ENCODE measurements around the gene SEC11A.
A peak's percentile ranks its signal among the peaks of the same experiment; 100 is the strongest.
"Not testable (repeated sequence)": the region's sequence is repeated elsewhere in the genome, so short reads cannot be mapped to it uniquely, and the experiment has no call there.

SEC11A gene

GRCh38 chr15:84736375-84736774, 20.4 kb upstream of the SEC11A start:
- H3K4me3 ChIP-seq (ENCODE audit: low read depth, low read length) = no peak overlapping the region
- H2AK5ac ChIP-seq (ENCODE audit: low read length) = no peak overlapping the region
- H3K27ac ChIP-seq (ENCODE audit: low read depth, low read length) = no peak overlapping the region
- no peak for DNase-seq
- no peak overlapping the region for H3K4me2 ChIP-seq (ENCODE audit: low read length)
- H3K14ac ChIP-seq (ENCODE audit: low read length) = no peak overlapping the region
- H3K79me1 ChIP-seq (ENCODE audit: low read length) = peaks cover 3% of the 10 kb centered on the region
- no peak overlapping the region for H2AFZ ChIP-seq (ENCODE audit: insufficient read depth, low read length, poor library complexity)
- H4K8ac ChIP-seq (ENCODE audit: low read depth, low read length) = no peak overlapping the region
- H3K4ac ChIP-seq (ENCODE audit: low read depth, low read length) = no peak overlapping the region
- H3K79me2 ChIP-seq (ENCODE audit: control insufficient read depth, insufficient read depth, low read length, poor library complexity) = no peaks in the 10 kb centered on the region
- H3K18ac ChIP-seq (ENCODE audit: low read length) = no peak overlapping the region
- H3K23ac ChIP-seq (ENCODE audit: low read length) = no peak overlapping the region
- H3K4me1 ChIP-seq (ENCODE audit: control insufficient read depth in 1 of 2, insufficient read depth in 2 of 2, low read length in 2 of 2) = peaks cover 6 to 12% of the 10 kb centered on the region in 2 experiments
- H3K9me3 ChIP-seq (ENCODE audit: insufficient read depth, low read depth, low read length) = peaks cover 2% of the 10 kb centered on the region
- H4K12ac ChIP-seq (ENCODE audit: low read depth, low read length) = no peak overlapping the region
- H3K36me3 ChIP-seq (ENCODE audit: control insufficient read depth in 1 of 2, insufficient read depth in 2 of 2, low read length in 2 of 2) = no peaks in the 10 kb centered on the region
- no peaks in the 10 kb centered on the region for H3K27me3 ChIP-seq (ENCODE audit: insufficient read depth, low read length)
- no peak overlapping the region for H3K9ac ChIP-seq (ENCODE audit: low read length)
- WGBS (ENCODE audit: extremely low coverage, insufficient coverage, insufficient read length) = no CpG with 5 or more reads among the region's 5 CpGs
- H2BK12ac ChIP-seq (ENCODE audit: low read length) = no peak overlapping the region
- no peak overlapping the region for H2BK5ac ChIP-seq (ENCODE audit: low read depth, low read length, poor library complexity)
- no peak overlapping the region for H2BK120ac ChIP-seq (ENCODE audit: insufficient read depth, low read length, poor library complexity)
- H4K91ac ChIP-seq (ENCODE audit: low read depth, low read length) = no peak overlapping the region

DNA sequence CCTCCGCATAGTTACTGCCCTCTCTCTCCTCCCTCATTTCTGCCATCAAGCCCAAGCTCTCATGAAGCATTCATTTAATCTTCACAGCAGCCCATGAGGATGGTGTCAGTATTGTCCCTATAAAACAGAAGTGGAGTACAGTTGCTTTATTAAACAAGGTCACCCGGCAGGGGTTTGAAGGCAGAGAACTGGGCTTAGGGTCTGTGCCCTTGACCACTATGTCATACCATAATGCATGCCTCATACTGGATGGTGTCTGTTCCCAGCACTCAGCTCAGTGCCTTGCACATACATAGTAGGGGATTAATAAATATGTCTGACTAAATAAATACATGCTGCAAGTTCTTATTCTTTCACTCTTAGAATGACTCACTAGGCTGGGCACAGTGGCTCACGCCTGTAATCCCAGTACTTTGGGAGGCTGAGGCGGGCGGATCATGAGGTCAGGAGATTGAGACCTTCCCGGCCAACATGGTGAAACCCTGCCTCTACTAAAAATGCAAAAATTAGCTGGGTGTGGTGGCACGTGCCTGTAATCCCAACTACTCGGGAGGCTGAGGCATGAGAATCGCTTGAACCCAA, 19.6 kb upstream of the SEC11A start:
- H3K79me1 ChIP-seq (ENCODE audit: low read length); H3K23ac ChIP-seq (ENCODE audit: low read length); H3K4ac ChIP-seq (ENCODE audit: low read depth, low read length); H4K91ac ChIP-seq (ENCODE audit: low read depth, low read length); H3K36me3 ChIP-seq (ENCODE audit: control insufficient read depth in 1 of 2, insufficient read depth in 2 of 2, low read length in 2 of 2); H3K18ac ChIP-seq (ENCODE audit: low read length); H3K9ac ChIP-seq (ENCODE audit: low read length); H2BK12ac ChIP-seq (ENCODE audit: low read length); H4K8ac ChIP-seq (ENCODE audit: low read depth, low read length); H3K79me2 ChIP-seq (ENCODE audit: control insufficient read depth, insufficient read depth, low read length, poor library complexity); H3K14ac ChIP-seq (ENCODE audit: low read length); H2AFZ ChIP-seq (ENCODE audit: insufficient read depth, low read length, poor library complexity); H4K12ac ChIP-seq (ENCODE audit: low read depth, low read length); H2AK5ac ChIP-seq (ENCODE audit: low read length); H3K27me3 ChIP-seq (ENCODE audit: insufficient read depth, low read length); H2BK120ac ChIP-seq (ENCODE audit: insufficient read depth, low read length, poor library complexity); H2BK5ac ChIP-seq (ENCODE audit: low read depth, low read length, poor library complexity); H3K4me3 ChIP-seq (ENCODE audit: low read depth, low read length); H3K9me3 ChIP-seq (ENCODE audit: insufficient read depth, low read depth, low read length): not testable (repeated sequence)
- DNase-seq = peak in 1 of 2 donors; percentile 16
- peak overlapping the region; percentile 60 for H3K4me2 ChIP-seq (ENCODE audit: low read length)
- H3K27ac ChIP-seq (ENCODE audit: low read depth, low read length) = peak overlapping the region; percentile 42
- H3K4me1 ChIP-seq (ENCODE audit: control insufficient read depth in 1 of 2, insufficient read depth in 2 of 2, low read length in 2 of 2) = peaks cover 6 to 12% of the 10 kb centered on the region in 2 experiments
- no CpG with 5 or more reads among the region's 9 CpGs for WGBS (ENCODE audit: extremely low coverage, insufficient coverage, insufficient read length)

DNA sequence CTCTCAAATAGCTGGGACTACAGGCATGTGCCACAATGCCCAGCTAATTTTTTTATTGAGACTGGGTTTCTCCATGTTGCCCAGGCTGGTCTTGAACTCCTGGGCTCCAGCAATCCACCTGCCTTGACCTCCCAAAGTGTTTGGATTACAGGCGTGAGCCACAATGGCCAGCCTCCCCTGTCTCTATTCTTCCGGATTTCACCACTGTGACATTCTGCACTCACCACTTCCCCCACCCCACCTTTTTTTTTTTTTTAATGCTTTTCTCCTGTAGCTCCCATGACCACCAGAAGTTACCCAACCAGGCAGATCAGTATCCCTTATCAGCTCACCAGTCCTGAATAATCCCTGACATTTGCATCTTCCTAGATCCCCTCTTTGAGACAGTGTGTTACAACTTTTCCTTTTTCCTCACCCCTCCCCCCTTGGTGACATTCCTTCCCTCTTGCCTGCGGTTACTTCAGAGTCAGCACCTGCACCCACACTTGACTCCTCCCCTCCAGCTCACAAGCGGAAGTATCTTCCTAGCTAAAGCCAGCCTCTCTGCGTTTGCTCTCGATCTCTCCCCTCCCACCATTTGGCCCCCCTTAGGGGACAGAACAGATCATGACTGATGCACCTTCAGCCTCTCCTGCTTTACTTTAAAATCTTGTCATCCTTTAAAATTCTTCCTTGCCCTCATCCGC, 19.0 kb upstream of the SEC11A start:
- no CpG with 5 or more reads among the region's 7 CpGs for WGBS (ENCODE audit: extremely low coverage, insufficient coverage, insufficient read length)
- Histone ChIP-seq H2BK5ac (ENCODE audit: low read depth, low read length, poor library complexity) (peak overlapping the region; percentile 19), H3K4me1 (ENCODE audit: control insufficient read depth in 1 of 2, insufficient read depth in 2 of 2, low read length in 2 of 2) (peaks cover 6 to 12% of the 10 kb centered on the region in 2 experiments)

GRCh38 chr15:84731774-84732173, 15.8 kb upstream of the SEC11A start:
- no peak overlapping the region for H4K8ac ChIP-seq (ENCODE audit: low read depth, low read length)
- no peak overlapping the region for H4K91ac ChIP-seq (ENCODE audit: low read depth, low read length)
- peaks cover 6 to 12% of the 10 kb centered on the region in 2 experiments for H3K4me1 ChIP-seq (ENCODE audit: control insufficient read depth in 1 of 2, insufficient read depth in 2 of 2, low read length in 2 of 2)
- no peak overlapping the region for H3K4ac ChIP-seq (ENCODE audit: low read depth, low read length)
- H3K4me2 ChIP-seq (ENCODE audit: low read length) = no peak overlapping the region
- DNase-seq = no peak
- no peaks in the 10 kb centered on the region for H3K36me3 ChIP-seq (ENCODE audit: control insufficient read depth in 1 of 2, insufficient read depth in 2 of 2, low read length in 2 of 2)
- H3K9me3 ChIP-seq (ENCODE audit: insufficient read depth, low read depth, low read length) = no peaks in the 10 kb centered on the region
- H3K23ac ChIP-seq (ENCODE audit: low read length) = no peak overlapping the region
- no peak overlapping the region for H4K12ac ChIP-seq (ENCODE audit: low read depth, low read length)
- no peak overlapping the region for H3K27ac ChIP-seq (ENCODE audit: low read depth, low read length)
- H3K18ac ChIP-seq (ENCODE audit: low read length) = no peak overlapping the region
- no peaks in the 10 kb centered on the region for H3K27me3 ChIP-seq (ENCODE audit: insufficient read depth, low read length)
- H2BK120ac ChIP-seq (ENCODE audit: insufficient read depth, low read length, poor library complexity) = no peak overlapping the region
- H3K4me3 ChIP-seq (ENCODE audit: low read depth, low read length) = no peak overlapping the region
- no peak overlapping the region for H2AFZ ChIP-seq (ENCODE audit: insufficient read depth, low read length, poor library complexity)
- no peak overlapping the region for H2BK12ac ChIP-seq (ENCODE audit: low read length)
- no peak overlapping the region for H2AK5ac ChIP-seq (ENCODE audit: low read length)
- H2BK5ac ChIP-seq (ENCODE audit: low read depth, low read length, poor library complexity) = no peak overlapping the region
- no peak overlapping the region for H3K9ac ChIP-seq (ENCODE audit: low read length)
- peaks cover 3% of the 10 kb centered on the region for H3K79me1 ChIP-seq (ENCODE audit: low read length)
- H3K14ac ChIP-seq (ENCODE audit: low read length) = no peak overlapping the region
- no peaks in the 10 kb centered on the region for H3K79me2 ChIP-seq (ENCODE audit: control insufficient read depth, insufficient read depth, low read length, poor library complexity)

More for the DNA sequence above, 19.0 kb upstream of the SEC11A start:
- Histone ChIP-seq H4K12ac (ENCODE audit: low read depth, low read length) (no peak overlapping the region), H2BK120ac (ENCODE audit: insufficient read depth, low read length, poor library complexity) (no peak overlapping the region), H2BK12ac (ENCODE audit: low read length) (peak overlapping the region; percentile 31), H3K4ac (ENCODE audit: low read depth, low read length) (no peak overlapping the region), H3K27me3 (ENCODE audit: insufficient read depth, low read length) (no peaks in the 10 kb centered on the region), H3K36me3 (ENCODE audit: control insufficient read depth in 1 of 2, insufficient read depth in 2 of 2, low read length in 2 of 2) (no peaks in the 10 kb centered on the region), H2AK5ac (ENCODE audit: low read length) (no peak overlapping the region), H3K18ac (ENCODE audit: low read length) (no peak overlapping the region), H3K14ac (ENCODE audit: low read length) (no peak overlapping the region), H3K9me3 (ENCODE audit: insufficient read depth, low read depth, low read length) (no peaks in the 10 kb centered on the region), H3K23ac (ENCODE audit: low read length) (no peak overlapping the region), H3K4me3 (ENCODE audit: low read depth, low read length) (no peak overlapping the region), H3K79me2 (ENCODE audit: control insufficient read depth, insufficient read depth, low read length, poor library complexity) (no peaks in the 10 kb centered on the region), H4K91ac (ENCODE audit: low read depth, low read length) (peak overlapping the region; percentile 43), H3K27ac (ENCODE audit: low read depth, low read length) (peak overlapping the region; percentile 42), H4K8ac (ENCODE audit: low read depth, low read length) (no peak overlapping the region), H3K4me2 (ENCODE audit: low read length) (peak overlapping the region; percentile 60), H2AFZ (ENCODE audit: insufficient read depth, low read length, poor library complexity) (no peak overlapping the region), H3K79me1 (ENCODE audit: low read length) (peaks cover 3% of the 10 kb centered on the region), H3K9ac (ENCODE audit: low read length) (no peak overlapping the region)
- peak in 1 of 2 donors; percentile 64 for DNase-seq
